Nucleus accumbens (tissue), 56 donors: ENCODE data around the gene XYLT1.
A peak's percentile ranks its signal among the peaks of the same experiment; 100 is the strongest.

ENCODE experiments used
- DNase-seq, 56 donors: peaks; one replicate each; lab custom pipeline; 2025; lab: John Stamatoyannopoulos, UW

The XYLT1 gene

GRCh38 chr16:17298238-17298637, 172.5 kb downstream of the XYLT1 start:
- no peak for DNase-seq

- DNase-seq = no peak
These were observed 174.3 kb downstream of the XYLT1 start for GRCh38 chr16:17296431-17296830.

DNA sequence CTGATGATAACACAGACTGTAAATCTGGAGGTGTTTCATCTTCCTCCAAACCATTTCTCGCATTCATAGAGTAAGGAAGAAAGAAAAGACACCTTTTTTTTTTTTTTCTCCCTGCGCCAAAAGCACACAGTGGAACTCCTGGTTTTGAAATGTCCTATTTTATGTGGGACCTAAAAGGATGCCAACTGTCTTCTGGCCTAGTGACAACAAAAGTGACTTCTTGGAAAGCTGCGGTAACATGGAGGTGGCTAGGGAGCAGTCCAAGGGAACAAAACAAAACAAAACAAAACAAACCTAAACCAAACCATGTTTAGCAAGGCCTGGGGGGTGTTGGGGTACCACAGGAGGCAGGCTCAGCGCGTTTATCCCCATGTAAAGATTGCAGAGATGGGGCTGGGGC, 174.8 kb downstream of the XYLT1 start:
- no peak for DNase-seq

- DNase-seq = no peak
These were observed 175.9 kb downstream of the XYLT1 start for GRCh38 chr16:17294856-17295255.

DNA sequence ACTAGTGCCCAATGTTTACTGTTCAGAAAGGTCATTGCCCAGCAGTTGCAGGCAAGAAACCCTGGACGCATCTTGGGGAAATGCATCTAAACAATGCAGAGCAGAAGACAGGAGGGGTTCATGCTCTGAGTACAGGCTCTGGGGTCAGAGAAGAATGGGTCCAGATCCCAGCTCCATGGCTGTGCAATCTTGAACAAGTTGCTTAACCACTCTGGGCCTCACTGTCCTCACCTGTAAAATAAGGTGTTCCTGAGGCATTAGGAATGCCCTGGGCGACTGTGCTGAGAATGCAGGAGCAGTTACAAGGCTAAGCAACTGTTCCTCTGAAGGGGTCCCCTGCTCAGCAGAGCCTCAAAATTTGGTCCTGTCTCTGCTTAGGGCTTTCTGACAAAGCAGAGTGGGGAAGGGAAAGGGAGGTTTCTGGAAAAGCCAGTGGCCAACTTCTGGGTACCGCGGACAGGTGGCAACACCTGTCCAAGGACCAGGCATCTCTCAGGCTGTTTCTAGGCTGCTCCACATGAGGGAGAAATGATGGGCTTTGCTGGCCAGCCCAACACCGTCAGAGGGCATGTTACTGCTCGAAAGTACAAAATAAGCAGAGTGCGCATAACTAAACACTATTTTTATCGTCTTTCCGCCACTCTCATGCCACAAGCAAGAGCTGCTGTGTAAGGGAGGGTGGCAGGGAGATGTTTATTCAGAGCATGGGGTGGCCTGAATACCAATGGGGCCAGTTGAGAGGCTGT, 176.8 kb downstream of the XYLT1 start:
- DNase-seq = no peak

DNA sequence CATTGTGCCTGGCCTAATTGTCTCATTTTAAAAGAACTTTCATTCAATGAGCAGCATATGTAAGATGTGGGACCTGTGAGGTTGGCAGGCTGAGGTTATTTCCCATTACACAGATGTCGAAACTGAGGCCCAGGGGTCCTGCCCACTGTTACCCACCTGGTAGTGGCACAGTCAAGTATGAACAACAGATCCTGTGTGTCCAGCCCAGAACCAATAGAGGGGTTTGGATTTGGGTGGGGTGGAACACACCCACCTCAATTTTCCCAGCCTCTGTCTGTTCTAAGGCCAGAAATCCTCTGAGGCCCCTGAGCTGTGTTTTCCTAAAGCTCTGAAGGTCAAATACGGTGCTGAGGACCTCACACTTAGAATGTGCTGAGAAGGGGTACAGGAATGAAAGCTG, 179.5 kb downstream of the XYLT1 start:
- no peak for DNase-seq

DNA sequence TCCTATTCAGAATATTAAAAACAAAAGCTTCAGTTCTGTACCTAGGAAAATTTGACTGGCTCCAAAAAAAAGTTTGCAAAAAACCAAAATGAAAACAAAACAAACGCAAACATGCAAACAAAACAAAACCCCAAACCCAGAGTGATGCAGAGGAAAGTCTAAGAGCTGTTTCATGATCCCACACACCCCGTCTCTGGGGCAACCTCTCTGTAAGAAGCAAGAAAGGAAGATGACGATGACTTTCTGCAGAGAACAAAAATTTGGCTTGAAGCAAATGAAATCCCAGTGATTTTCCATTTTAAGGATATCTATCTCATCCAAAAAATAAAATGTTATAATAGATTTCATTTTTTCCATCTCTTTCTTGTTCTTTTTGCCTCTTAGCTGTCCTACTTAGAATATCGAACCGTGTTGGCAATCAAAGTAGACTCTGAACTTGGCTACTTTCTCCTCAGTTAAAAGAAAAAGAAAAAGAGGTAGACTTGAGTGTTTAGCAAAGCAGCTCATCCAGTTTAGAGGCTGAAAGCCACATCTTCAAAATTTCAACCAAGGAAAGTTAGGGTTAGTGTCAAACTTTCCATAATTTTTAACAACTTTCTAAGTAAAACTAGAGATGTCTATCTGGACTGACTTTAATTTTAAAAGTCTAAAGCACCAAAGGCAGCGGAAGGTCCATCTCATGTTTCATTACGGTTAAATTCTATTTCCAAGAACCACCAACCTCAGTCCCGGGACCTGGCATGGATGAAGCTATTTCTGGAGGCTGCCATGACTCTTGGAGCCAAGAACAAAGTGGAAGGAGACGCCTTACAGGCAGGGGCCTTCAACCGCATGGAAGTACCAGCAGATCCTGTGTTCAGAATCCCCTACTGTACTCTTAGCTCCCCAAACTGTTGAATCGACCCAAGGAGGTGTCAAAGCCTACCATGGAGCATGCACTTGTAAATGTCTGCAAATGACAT, 180.8 kb downstream of the XYLT1 start:
- no peak for DNase-seq

DNA sequence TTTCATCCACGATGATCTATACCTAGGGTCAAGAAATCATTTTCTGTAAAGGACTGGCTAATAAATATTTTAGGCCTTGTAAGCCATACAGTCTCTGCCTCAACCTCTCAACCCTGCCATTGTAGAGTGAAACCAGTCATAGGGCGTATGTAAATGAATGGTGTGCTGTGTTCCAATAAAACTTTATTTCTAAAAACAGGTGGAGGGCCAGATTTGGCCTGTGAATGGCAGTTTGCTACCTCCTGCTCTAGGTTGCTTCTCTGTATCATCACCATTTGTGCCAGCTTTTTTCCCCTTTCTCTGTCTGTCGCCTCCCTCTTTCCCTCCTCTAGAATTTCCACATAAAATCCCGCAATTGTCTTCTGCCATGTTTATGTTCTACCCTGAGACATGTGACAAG, 181.7 kb downstream of the XYLT1 start:
- no peak for DNase-seq

- DNase-seq = no peak
These were observed 183.5 kb downstream of the XYLT1 start for GRCh38 chr16:17287166-17287800.

DNA sequence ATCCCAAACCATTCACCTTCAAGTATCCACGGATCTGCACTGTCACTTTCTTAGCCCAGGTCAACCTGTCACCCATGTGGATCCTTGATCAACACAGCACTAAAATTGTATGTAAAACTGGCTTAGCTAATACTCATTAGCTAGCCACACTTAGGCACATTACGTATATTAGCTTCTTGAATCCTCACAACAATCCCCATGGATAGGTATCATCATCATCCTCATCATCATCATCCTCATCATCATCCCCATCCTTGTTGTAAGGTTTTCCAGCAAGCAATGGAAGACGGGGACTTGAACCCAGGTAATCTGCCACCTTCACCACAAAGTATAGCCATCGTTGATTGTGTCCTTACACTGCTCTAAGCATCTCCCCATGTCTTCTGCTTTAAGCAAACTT, 184.3 kb downstream of the XYLT1 start:
- no peak for DNase-seq

- DNase-seq = no peak
These were observed 187.7 kb downstream of the XYLT1 start for GRCh38 chr16:17283016-17283415.

DNA sequence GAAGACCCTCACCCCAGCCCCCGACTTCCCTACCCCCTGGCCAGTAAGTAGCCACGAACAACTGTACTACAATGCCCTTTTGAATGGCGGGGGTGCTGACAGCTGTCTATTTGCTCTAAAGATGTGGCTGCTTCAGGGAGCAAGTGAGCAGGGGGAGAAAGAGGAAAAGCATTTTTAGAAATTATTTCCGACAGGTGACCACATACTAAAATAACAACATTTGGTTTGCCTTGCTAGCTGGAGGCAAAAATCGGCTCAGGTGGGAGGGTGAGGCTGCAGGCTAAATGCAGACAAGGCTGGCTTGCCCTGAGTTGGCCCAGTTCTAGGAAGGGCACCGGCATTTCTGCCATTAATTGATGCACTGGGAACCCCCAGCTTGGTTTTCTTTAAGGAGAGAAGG, 188.5 kb downstream of the XYLT1 start:
- DNase-seq = no peak

DNA sequence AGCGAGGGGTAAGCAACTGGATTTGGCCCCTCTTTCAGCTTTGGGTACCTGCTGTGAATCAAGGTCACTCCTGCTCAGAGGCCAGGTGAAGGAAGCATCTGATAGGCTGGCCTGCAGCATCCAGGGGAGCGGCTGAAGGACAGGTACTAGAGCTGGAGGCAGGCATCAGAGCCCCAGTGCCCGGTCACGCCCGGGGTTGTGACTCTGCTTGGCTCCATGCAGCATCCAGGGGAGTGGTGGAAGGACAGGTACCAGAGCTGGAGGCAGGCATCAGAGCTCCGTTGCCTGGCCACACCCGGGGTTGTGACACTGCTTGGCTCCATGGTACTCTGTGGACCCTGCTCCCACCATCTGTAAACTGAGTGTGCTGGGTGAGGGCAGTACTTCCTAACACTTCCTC, 189.7 kb downstream of the XYLT1 start:
- DNase-seq = no peak

- no peak for DNase-seq
These were observed 191.8 kb downstream of the XYLT1 start for GRCh38 chr16:17278988-17279387.

DNA sequence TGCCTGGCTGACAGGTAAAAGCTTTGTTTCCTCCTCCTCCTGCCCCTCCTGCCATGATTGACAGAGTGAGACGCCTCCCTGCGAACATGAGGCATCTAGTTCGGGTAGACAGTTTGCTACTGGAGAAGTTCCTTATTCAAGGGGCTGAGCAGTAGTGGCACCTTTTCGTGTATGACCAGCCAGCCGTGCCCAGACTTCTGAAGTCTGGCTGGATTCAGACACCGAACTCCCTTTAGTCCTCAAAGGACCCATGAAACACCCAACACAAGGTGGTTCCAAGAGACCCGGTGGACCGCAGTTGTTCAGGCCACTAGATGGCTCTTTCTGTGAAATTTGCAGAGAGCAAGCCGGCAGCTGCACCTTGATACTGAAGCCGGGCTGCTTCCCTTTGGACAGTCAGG, 192.8 kb downstream of the XYLT1 start:
- peak in 26 of 56 donors; percentile 3 to 46 (median 16) for DNase-seq

GRCh38 chr16:17276610-17277009, 194.2 kb downstream of the XYLT1 start:
- no peak for DNase-seq

DNA sequence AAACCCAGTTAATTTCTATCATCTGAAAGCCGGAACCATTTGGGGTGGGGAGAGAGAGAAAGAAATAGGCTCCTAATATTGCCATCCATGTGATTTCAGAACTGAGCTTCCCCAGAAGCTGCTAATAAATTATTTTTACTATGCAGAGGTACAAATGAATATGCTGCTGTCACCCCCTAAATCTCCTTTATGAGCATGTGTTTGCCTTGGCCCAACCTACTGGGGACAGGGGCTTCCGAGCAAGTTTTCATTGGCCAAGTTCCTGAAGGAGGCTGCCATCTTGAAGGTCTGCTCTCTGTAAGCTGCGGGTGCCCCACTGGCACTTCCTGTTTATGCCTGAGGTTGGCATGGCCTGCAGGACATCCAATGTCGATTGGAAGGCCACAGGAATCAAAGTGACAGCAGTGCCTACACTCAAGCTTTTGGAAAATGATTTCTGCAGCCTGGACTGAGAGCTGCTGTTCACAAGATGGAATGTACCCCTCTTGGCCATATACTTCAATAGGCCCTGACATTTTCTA, 194.7 kb downstream of the XYLT1 start:
- DNase-seq = no peak

- no peak for DNase-seq
These were observed 195.4 kb downstream of the XYLT1 start for GRCh38 chr16:17275076-17276009.

- DNase-seq = no peak
These were observed 197.6 kb downstream of the XYLT1 start for GRCh38 chr16:17273142-17273561.

DNA sequence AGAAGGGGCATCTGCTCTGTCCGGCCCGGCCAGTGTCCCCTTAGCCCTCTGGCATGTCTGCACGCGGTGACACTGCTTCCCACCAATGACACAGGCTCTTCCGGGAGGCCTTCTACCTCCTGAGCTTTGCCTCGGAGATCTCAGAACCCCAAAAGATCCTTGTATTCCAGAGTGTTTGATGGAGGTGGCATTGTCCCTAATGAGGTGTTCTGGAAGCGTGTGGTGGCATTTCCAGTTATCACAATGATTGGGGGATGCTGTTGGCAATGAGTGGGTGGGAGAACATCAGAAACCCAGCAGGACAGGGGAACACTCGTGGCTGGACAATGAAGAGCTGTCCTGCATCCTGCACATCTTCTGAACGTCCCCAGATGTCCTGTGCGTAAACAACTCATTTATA, 198.0 kb downstream of the XYLT1 start:
- DNase-seq = no peak
